ENCODE data around the gene DFFB.

Gene DFFB

DNA sequence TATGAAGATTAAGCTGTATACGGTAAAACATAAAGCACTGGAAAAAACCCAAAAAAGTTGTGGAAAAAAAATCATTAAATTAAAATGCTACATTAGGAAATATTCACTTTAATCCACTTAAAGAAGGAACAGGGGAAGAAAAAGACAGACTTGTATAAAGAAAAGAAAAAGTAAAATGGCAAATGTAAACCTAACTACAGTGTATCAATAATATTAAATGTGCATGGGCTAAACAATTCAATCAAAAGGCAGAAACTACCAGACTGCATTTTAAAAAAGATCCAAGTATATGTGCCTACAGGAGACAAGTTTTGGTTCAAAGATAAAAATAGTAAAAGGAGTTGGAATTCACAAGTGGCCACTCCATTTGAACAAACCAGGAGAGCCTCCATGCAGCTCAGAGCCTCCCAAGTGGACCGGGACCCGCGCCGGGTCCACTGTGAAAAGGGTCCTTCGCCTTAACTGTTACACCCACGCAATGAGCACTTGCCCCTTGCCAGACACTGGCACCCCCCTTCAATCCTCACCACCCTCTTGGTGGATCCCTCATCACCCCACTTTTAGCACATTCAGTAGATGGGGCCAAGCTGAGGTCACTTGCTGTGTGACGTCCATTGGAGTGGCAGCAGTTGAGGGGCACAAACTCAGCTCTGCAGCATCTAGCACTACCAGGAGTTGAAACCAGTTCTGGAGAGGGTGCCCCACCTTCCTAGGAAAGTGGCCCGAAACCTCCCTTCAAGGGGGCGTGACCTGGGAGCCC lies 41.9 kb downstream of the DFFB start:
- DNase-seq, result no peak

DNA sequence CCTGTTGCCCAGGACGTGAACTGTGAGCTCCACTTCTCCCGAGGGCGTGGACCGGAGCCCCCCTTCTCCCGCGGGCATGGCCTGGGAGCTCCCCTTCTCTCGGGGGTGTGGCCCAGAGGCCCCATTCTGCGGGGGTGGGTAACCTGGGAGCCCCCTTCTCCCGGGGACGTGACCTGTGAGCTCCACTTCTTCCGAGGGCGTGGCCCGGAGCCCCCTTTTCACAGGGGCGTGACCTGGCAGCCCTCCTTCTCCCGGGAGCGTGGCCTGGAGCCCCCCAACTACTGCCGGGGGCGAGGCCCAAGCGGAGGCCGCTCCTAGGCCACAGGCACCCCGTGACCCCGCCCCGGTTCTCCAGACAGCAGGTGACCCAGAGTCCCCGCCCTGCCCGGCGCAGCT lies 42.5 kb downstream of the DFFB start:
- no peak for DNase-seq

DNA sequence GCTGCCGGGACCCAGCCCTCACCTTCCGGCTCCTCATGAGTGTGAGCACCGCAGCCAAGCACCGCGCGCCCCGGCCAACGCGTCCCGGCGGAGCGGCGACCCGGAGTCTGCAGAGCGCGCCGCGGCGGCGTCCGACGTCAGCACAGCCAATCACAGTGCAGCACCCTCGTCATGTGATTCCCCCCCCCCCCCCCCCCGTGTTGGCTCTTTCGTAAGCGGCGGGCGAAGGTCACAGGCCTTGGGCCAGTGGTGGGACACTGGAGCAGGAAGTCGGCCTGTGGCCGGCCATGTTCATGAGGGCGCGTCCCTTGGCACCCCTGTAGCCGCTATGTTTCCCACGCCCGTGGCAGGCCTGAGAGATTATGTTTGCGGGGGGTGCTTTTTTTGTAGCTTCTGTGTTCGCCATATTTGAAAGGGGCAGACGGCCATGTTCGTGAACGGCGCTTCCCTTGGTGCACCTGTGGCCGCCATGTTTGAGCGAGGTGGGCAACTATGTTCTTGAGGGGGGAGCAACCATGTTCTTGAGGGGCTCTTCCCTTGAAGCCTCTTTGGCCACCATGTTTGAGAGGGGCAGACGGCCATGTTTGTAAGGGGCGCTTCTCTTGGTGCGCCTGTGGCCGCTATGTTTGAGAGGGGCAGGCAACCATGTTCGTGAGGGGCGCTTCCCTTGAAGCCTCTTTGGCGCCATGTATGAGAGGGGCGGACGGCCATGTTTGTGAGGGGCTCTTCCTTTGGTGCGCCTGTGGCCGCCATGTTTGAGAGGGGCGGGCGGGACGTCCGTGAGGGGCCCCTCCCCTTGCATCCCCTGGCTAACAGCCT lies 43.1 kb downstream of the DFFB start, which contains the start of gene C1orf174:
TSS of gene C1orf174 (minus strand) at position 123 of the 819 bp plus-strand sequence. CDS start at position 37, 86 bp downstream.
- DNase-seq, result peak; percentile 92 to 94

DNA sequence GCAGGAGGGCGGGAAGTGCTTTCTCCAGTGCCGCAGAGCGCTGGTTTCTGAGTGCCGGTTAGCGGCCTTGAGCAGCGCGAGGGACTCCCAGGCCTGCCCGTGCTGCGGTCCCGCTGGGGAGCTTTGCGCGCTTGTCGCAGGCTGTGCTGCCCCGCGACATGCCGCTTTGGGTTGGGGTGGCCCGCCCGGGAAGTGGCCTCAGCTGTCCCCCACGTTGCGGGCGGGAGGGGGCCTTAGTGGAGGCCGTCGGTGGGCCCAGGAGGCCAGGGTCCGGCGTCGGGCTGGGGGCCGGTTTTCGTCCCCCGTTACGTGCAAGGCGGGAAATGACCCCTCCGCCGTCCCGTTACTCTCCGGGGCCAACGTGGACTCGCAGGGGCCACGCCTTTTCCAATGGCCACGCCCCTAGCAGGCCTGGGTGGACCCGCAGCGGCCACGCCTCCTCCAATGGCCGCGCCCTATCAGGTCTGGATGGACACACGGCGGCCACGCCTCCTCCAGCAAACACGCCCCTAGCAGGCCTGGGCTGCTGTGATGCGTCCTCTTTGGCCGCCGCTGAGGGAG lies 43.8 kb downstream of the DFFB start:
- DNase-seq, result peak; percentile 57 to 62

DNA sequence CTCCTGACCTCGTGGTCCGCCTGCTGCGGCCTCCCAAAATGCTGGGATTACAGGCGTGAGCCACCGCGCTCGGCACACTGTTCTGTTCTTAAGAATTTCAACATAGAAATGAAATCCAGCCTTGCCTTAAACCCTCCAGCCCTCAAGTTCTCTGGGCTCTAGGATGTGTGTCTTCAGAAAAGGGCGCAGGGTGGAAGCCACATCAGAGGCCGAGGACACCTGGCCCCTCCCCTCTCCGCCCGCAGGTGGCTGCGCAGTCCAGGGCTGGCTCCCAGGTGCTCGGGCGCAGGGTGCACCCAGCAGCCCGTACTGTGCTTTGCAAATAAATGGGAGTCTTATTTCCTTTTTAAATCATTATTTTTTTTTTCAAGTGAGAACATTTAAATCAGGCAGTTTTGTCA lies 44.8 kb downstream of the DFFB start:
- DNase-seq, result no peak

DNA sequence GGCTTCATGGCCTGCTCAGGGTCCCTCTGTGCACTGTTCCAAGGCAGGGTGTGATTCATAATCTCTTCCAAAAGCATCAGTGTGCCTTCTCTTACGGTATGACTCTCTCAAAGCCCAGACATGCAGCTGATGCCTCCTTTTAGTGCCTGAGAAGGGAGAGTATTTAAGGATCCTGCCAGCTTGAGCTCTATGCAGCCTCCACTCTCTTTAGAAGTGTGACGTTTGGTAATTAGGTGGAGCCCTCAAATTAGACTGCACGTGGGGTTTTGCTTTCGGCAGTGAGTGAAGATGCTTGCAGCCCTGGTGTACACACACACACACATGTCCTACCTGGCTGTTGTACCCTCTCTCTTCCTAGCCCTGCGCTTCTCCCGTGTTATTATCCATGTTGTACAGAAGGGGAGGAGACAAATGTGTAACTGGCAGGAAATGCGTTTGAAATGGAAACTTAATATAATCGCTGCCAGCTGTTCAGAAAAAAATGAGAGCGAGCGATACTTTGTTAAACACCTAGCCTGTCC lies 45.4 kb downstream of the DFFB start:
- DNase-seq, result peak in 1 of 2 experiments; percentile 21

DNA sequence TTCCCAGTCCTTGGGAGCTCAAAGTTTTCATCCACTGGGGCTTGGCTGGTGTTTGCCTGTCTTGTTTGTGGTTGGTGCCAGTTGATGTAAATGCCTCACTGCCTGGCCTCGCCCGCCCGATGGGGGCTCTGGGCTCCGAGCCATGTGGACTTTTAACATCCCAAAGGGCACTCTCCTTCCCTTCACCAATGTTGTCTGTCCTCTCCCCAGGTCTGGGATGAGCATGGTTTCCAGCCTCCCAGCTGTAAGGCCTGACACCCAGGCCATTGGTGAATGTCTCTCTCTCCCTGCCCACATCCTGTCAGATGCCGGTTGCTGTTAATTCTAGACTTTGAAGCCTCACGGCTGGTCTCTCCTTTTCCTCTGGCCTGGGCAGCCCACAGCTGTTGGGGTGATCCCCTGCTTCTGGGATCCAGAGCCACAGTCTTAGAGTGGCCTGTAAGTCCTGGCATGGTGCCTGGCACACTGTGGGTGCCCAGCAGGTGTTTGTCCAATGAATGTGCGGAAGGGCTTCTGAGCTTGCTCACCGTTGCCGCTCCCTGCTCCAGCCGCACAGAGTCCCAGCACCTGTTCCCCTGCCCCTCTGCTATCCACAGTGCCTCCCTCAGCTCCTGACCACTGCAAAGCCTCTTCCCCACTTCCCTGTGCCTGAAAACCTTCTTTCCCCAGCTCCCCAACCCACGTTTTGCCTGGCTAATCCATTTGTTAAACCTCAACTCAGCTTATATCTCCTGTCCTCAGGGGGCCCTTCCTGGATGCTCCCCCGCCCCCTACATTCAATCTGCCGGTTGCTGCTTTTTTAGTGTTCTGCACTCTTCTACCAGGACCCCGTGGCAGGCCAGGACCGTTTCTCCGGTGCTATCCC lies 46.1 kb downstream of the DFFB start:
- DNase-seq, result no peak

DNA sequence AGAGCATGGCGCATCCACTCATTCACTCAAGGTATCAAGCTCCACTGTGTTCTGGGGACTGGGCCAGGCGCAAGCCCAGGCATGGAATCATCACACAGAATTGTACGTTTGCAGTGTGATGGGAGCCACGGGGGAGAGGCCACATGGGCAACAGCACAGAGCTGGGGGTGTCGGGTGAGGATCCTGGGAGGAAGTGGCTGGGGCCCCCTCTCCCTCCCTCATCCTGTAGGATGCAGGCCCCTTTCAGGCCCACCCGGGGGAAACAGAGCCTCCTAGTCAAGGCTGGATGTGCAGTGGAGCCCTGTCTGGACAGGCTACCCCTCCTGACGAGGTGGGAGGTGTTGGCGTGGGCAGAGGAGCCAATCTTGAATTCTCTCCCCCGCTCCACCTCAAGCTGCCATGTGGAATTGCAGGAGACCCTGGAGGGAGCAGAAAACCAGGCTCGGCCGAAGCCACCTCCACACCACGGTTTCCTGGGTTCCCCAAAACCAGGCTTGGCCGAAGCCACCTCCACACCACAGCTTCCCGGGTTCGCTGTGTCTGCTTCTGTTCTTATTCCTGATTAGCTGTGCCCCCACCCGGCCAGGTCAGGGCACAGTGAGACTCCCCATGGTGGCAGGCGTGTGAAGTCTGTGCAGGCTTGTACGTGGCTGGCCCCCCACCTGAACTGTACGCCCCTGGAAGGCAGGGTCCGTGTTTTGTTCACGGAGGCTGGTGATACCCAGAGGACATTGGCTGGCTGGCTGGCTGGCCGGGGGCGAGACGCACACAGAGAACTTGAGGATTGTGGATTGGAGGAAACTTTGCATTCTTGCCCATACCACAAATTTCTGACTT lies 46.9 kb downstream of the DFFB start:
- no peak for DNase-seq

DNA sequence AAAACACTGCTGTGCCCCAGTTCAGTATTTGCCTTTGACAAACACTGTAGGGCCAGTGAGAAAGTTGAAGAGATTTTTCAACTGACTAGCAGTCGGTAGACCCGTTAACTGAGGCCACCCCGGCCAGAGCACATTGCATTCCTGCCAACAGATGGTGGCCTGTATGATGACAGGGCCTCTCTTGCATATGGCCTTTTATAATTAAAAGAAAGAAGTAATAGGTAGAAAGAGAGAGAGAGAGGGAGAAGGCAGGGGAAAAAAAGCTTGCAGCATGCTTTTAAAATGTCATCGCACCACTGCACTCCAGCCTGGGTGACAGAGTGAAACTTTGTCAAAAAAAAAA lies 47.5 kb downstream of the DFFB start:
- DNase-seq, result no peak

DNA sequence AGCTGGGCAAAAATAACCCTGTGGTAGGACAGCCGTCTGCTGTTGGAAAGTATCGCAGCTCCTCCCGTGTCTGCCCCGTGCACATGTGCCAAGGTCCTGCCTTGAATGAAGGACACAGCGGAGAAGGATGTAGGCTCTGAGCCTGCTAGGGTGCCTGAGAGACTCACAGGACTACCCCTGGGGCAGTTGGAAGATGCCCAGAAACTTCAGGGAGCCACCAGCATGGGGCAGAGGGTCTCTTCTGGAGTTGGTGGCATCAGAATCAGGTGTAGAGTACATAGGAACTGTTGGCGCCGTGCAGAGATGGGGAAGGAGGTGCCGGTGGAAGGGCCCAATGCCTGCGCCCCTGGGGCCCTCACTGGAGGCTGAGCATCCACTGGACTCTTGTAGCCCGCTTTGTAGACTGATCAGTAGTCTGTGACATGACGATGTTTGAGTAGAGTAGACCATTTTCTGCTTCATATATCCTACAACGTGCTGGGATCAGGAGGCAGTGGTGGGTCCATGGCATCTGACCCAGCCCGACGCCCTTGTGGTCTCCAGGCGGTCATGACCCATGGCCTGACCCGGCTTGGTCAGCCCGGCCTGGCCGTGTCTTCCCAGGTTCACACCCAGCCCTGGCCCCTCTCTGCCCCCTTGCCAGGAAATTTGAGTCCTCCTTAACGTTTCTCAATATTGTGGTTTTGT lies 48.1 kb downstream of the DFFB start:
- DNase-seq, result no peak

DNA sequence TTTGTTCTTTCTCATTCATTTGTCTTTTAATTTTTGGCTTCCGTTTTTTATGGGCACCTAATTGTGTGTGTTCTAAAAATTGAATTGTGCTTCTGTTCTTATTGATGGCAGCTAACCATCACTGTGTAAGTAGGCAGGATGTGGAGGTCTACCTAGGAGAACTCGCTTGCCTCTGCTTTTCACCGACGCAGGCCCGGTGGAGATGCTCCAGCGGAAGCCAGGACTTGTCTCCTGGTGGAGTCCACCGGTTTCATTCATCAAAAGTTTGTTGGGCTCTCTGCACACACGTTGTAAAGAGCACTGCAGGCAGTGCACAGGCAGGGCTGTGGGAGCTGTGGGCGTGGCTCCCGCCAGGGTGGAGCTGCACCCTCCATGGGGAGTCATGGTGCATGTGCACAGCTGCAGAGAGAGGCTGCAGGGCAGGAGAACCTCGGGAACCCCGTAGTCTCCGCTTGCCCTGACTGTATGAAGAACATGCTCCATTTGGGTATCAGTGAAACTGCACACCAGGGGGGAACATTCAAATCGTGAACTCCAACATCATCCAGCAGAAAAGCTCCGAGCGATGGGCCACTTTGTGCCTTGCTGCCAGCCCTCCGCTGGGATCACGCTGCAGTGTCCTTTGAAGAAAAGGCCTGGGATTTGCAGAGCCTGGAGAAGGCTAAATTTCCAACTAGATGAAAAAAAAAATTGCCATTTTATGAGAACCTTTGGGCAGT lies 48.8 kb downstream of the DFFB start:
- no peak for DNase-seq

DNA sequence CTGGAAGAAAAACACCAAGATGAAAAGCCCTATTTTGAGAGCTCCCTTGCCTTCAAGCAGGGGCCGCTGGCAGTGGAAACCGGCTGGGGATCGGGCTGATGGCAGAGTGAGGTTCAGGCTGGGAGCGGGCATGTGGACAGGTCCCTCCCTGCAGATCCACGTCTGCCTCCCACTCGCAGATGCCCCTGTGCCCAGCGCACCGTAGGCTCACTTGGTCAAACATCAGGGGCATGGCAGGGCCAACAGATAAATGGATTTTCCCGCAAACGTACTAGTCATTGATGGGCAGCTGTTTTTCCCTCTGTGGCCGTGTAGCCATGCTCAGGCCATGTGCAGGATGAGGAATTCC lies 49.4 kb downstream of the DFFB start:
- no peak for DNase-seq

DNA sequence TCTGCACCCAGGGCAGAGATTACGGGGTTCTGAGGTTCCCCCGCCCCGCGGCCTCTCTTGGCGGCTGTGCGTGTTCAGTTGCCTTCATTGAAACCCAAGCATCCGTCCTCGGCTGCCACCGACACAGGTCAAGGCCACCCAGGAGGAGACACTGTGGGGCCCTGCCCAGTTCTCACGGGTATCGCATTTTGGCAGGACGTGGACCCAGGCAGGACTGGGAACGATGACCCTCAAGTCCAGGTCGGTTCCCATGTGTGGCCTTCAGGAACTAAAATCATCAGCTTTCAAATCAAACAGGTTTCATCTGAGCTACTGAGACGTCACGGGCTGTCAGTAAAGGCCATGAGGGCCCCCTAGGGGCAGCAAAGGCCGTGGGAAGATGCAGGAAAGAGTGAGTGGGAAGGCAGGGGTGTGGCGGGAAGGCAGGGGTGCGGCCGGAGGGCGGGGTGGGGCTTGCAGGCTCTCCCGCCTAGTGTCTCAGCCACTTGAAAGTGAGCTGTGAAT lies 49.8 kb downstream of the DFFB start:
- peak; percentile 19 to 30 for DNase-seq

DNA sequence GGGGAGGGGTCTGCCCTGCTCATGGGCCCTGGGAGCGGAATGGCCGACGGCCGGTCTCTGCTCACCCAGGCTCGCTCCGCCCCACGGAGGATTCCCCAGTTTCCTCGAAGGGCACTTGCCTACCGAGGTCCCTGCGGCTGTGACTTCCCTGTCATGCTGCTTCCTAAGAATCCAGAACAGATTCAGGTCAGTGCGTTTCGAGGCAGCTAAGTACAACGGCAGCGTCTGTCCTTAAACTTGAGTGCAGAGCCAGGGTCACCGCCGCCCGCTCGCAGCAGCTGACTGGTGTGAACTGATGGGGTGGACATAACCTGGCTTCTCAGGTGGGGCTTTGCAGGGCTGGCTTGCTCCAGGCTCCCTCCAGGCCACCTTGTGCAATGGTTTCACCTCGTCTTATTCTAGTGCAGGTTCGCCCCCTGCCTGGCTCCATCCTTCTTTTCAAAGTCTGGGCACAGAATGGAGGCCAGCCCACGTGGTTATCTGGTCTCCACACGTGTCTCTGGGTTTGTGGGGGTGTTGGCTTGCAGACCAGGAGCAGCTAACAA lies 50.4 kb downstream of the DFFB start:
- DNase-seq, result no peak

DNA sequence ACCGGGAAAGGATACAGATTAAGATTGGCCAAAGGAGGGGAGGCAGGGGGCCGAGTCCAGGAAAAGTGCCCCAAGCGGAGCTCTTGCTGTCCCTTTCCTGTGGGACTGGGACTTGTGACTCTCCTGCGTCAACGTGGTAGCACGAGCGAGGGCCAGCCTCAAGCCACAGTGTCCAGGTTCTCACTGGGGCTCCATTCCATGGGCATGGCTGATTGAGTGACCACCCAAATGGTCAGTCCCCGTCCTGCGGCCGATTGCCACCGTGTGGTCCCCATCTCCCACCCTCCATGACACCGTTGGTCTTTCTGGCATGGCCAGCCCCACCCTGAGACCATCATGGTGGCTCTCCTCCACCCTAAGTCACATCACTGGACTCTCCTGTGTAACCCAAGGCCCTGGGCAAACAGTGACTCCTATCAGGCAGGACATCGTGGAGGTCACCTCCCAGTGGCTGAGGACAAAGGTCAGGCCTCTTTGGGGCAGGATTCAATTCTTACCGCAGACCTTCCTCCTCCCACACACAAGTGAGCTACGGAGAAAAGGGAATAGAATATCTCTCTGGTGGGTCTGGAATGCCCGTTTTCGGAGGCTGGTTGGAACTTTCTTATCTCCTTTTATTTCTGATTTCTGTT lies 51.7 kb downstream of the DFFB start:
- DNase-seq, result no peak

DNA sequence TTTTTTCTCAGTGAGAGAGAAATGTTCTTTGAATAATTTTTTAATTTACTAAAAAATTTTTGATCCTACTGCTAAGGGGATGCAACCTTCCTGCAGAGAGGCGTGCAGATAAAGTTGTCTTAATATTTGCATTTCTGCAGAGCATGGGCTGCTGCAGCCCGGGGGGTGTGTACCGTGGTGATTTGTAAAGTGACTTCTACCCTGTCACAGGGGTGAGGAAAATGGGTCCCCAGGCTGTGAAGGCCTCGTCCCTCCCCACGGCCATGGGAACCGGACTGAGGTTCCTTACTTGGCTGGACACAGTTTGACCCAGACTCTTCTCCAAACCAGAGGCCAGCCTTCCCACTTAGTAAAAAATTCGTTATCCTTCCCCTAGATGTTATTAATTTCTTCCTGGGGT lies 52.3 kb downstream of the DFFB start:
- no peak for DNase-seq

DNA sequence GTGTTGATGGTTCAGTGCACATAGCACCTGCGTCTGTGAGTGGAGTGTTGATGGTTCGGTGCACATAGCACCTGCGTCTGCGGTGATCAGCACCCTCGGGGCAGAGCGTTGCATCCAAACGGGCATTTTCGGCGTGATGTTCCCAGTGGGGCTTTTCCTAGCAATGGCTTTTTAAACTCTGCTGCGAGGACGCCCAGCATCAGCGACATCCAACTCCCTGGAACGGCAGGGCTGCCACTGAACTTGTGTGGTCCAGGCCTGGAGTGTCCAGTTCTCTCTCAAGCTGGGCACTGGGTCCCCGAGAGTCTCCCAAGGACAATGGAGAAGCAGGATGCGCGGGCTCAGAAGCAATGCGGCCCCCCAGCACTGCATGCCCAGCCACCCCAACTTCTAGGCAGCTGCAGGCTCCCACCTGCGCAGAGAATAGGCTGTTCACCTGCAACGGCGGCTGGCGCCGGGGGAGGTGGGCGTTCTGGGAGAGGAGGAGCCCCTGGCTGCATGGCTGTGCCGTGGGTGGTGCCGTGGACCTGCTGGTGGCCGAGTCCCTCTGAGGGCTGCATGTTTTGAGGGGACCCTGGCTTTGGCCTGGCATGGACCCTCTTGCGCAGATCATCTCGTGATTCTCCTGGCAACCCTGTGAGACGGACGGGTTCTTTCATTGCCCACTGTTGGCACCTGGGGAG lies 52.9 kb downstream of the DFFB start:
- DNase-seq, result no peak

DNA sequence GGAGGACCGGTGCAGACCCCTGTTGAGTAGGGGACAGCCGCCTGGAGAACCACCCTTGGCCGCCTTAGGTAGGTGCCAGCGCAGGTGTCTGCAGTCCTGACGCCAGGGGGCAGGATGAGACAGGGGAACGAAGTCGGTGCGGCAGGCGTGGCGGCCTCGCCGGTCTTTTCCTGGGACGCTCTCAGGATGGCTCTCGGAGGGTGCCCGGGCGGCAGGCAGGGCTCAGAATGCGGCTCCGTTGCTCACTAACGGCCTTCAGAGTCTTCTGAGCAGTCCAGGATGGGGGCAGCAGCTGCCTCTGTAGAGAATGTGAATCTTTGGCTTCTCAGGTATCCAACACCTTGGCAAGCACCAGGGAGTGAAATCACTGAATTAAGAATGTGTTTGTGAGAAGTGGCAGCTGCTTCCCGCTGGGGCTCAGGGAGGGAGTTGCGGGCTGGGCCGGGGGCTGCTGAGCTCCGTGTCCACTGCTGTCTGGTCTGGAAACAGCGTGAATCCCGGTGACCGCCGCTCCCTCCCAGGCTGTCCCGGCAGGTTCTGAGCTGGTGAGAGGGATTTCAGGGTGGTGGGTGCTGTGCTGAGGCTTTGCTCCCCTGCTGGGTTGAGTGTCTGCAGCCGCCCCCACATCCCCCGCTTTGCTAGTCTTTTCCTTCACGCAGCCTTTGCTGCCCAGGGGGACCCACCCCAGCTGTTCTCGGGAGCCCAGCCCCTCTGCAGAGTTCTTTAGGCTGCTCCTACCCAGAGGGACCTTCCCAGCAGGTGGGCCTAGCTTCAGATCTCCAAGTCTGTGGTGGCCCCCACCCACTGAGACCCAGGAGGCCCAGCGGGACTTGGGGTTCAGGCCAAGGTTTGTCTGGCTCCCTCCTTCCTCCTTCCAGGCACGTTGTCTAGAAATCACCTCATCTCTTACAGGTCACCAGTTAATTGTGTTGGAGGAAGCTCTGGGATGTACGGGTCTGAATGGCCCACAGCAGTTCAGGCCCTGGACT lies 53.9 kb downstream of the DFFB start:
- DNase-seq, result peak; percentile 71 to 76

All from activated CD4-positive, alpha-beta T cell treated with anti-CD3 and anti-CD28 coated beads, Interleukin-2, amount 50 U/mL, for 4 hours (primary cell).